Activated CD8-positive, alpha-beta memory T cell treated with anti-CD3 and anti-CD28 coated beads for 36 hours (primary cell): Measurements from ENCODE around the gene COQ4. TPM values are rescaled to one million over a fixed set of nuclear protein-coding genes. Genes with fewer than 3 reads are reported as not detected.

ENCODE experiments used
- CTCF ChIA-PET: fragments of 350-600 bp; sonication (Branson Sonifier 250); formaldehyde crosslinking; loops from one replicate; lab custom pipeline; 2021; ENCODE audit warnings: antibody characterized with exemption; lab: Charles Lee
- POLR2A ChIA-PET: fragments of 350-600 bp; sonication (Branson Sonifier 250); formaldehyde crosslinking; loops from one replicate; lab custom pipeline; 2021; ENCODE audit warnings: antibody characterized with exemption; lab: Charles Lee
- total RNA-seq, 2 experiments: library from RNA; stranded (reverse); gene quantifications; one replicate each; pipeline ENCODE4 v1.2.3, GENCODE V29; 2021

Gene COQ4
- total RNA-seq, 2 experiments from 2014 or later, result 47.5 to 52.3 TPM

DNA sequence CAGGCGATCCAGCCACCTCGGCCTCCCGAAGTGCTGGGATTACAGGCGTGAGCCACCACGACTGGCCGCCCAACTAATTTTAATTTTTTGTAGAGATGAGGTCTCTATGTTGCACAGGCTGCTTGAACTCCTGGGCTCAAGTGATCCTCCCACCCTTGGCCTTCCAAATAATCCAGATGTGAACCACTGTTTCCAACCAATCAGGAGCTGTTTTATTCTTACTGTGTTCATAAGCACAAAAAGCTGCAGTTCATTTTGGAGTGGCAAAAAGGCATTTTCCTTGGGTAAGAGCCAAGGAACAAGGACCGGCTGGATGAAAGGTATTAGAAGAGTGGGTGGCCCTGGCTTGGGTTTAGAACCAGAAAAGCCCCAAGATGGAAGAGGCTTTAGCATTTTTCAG, 12.5 kb downstream of the COQ4 start:
- POLR2A ChIA-PET, result no interaction called here

DNA sequence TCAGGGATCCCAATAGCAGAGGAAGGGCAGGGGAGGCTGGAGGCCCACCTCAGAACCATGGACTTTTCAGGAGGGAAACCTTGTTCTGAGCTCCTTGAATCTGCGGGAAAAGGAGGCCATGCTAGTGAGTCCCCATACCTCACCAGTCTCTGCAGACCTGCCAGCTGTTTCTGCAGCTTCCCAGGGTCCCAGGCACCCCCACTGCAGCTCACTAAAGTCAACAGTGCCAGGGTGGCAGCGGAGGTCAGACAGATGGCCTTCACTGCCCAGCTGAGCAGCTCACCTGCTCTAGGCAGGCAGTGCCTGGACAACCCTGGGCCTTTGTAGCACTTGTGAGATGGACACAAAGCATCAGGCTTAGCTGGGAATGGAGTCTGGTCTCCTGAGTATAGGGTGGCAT, 13.3 kb downstream of the COQ4 start:
- ChIA-PET POLR2A (no interaction called here), CTCF (interaction anchor here (0.6 kb wide), 1 partner anchor 11 kb away, joined by 3 read pairs; no protein-coding TSS in a partner anchor)

More for the DNA sequence above, 12.5 kb downstream of the COQ4 start:
- CTCF ChIA-PET, result no interaction called here

DNA sequence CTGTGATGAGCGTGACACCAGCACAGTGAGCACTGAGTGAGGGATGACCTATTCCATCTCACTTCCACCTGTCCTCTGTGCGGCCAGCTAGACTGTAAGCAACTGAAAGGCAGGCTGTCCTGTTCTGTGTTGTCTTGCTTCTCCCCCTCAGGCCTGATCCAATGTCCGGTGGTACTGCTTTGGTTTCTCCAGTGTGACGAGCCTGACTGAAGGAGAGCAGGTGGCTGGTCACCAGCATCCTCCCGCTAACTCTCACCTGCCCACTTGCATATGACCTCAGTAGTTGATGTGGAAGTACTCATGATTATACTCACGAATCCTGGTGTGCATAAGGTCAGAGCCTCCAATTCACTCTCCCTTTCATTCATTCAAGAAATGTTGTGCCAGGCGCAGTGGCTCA, 15.3 kb downstream of the COQ4 start:
- POLR2A ChIA-PET, result interaction anchor here (0.5 to 0.6 kb wide), 2 partner anchors 74 to 997 kb away, joined by 3 to 8 read pairs; no protein-coding TSS in a partner anchor
- CTCF ChIA-PET, result interaction anchor here (1.4 kb wide), 1 partner anchor 480 kb away, joined by 3 read pairs; the partner anchor contains the start of gene ENDOG

- CTCF ChIA-PET, result interaction anchor here (0.7 to 1.4 kb wide), 4 partner anchors 9 to 1304 kb away, joined by 3 to 4 read pairs (median 3); partner anchors contain the start of gene ENDOG
- POLR2A ChIA-PET, result interaction anchor here (0.6 kb wide), 1 partner anchor 231 kb away, joined by 5 read pairs; no protein-coding TSS in a partner anchor
Observed at GRCh38 chr9:128338852-128339614, 16.4 kb downstream of the COQ4 start.

DNA sequence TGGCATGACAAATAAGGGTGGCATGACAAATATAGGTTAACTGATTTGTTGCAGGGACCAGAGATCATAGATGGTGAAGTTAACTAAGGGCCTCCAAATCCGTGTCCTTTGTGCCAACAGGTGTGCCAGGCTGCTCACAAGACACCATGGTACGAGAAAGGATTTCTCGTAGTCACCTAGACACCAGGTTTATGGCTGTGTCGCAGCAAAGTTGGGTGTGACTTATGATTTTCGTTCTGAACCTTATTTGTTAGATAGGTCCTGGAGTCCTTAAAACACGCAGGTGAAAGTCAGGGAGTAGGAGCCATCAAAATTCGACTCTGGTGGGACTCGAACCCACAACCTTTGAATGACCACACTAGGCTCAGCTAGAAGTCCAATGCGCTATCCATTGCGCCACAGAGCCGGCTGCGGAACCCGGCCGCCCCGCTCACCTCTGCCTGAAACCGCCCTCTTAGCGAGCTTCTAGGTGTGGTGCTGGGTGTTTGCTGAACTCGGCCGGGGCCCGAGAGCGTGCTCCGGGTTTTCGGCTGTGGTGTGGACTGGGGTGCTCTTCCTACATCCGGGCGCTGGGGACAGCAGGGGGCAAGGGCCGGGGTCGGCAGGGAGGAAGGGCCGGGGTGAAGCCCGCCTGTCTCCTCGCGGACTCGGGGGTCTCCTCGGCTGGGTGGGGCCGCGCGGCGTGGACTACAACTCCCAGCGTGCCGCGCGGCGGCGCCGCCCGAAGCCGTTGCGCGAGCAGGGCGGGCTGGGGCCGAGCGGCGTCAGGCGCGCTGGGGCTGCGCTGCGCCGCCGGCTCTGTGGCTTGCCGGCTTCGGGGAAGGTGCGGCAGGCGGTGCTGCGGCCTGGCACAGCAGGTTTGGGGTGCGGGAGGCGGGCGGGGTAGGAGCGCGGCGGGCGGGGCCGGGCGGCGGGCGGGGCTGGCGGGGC, 17.4 kb downstream of the COQ4 start, which contains the start of gene SLC27A4:
SLC27A4 (plus strand) TSS at position 767 of the 930 bp plus-strand sequence. CDS start 2,606 bp downstream, outside the sequence.
- ChIA-PET POLR2A (interaction anchor here (0.7 kb wide), 1 partner anchor 146 kb away, joined by 3 read pairs; no protein-coding TSS in a partner anchor), CTCF (no interaction called here)

- ChIA-PET CTCF (interaction anchor here (0.6 to 1.5 kb wide), 21 partner anchors 9 to 628 kb away, joined by 3 to 17 read pairs (median 4); partner anchors contain the start of genes CIZ1, GLE1, ODF2 and TRUB2), POLR2A (interaction anchor here (0.7 to 1.1 kb wide), 2 partner anchors 19 to 80 kb away, joined by 3 read pairs; partner anchors contain the start of gene CERCAM)
Observed at GRCh38 chr9:128340691-128341434, 18.2 kb downstream of the COQ4 start.

- ChIA-PET CTCF (interaction anchor here (0.5 to 1.5 kb wide), 22 partner anchors 9 to 628 kb away, joined by 3 to 17 read pairs (median 4); partner anchors contain the start of genes CIZ1, GLE1, ODF2 and TRUB2), POLR2A (interaction anchor here (0.7 to 1.1 kb wide), 3 partner anchors 18 to 79 kb away, joined by 3 read pairs; partner anchors contain the start of genes CERCAM and URM1)
Observed at GRCh38 chr9:128341435-128341849, 18.8 kb downstream of the COQ4 start.

DNA sequence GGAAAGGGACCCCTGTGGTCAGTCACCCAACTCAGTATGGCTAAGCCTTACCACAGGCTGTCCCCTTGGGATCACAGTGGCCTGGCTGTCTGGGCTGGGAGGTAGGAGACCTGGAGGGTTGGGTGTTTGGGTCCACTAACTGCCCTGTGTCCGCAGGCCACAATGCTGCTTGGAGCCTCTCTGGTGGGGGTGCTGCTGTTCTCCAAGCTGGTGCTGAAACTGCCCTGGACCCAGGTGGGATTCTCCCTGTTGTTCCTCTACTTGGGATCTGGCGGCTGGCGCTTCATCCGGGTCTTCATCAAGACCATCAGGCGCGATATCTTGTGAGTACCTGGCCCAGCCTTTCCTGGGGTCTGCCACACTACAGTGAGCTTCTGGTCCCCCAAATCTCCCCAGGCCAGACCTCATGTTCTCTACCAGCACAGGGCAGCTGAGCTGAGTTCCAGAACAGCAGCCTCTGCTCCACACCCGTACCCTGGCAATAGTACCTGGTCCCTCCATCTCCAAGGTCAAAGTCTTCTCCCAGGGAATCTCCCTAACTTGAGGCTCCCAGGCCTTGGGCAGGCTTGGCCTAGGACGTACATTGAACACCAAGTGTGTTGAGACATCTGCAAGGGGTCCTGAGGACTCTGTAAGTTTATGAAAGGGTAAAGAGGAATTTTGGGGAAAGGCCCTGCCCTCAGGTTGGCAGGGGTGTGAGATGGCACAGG, 20.5 kb downstream of the COQ4 start:
- ChIA-PET POLR2A (no interaction called here), CTCF (interaction anchor here (1.8 kb wide), 1 partner anchor 19 kb away, joined by 3 read pairs; no protein-coding TSS in a partner anchor)

DNA sequence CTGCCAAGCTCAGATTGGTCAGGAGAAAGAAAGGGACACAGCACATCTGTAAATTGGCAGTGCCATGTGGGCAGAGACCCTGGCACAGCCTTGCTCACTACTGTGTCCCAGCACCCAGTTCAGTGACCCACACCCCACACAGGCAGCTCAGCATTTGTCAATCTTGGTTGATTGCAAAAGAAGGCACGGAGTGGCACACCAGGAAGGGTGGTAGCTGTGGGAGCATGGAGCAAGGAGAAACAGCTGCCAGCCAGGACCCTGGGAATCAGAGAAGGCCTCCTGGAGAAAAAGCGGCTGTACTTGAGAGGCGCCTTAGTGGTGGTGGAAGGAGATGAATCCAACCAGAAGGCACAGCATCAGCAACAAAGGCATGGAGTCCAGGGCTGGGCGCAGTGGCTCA, 21.2 kb downstream of the COQ4 start:
- ChIA-PET CTCF (interaction anchor here (1.8 kb wide), 1 partner anchor 18 kb away, joined by 3 read pairs; no protein-coding TSS in a partner anchor), POLR2A (no interaction called here)

DNA sequence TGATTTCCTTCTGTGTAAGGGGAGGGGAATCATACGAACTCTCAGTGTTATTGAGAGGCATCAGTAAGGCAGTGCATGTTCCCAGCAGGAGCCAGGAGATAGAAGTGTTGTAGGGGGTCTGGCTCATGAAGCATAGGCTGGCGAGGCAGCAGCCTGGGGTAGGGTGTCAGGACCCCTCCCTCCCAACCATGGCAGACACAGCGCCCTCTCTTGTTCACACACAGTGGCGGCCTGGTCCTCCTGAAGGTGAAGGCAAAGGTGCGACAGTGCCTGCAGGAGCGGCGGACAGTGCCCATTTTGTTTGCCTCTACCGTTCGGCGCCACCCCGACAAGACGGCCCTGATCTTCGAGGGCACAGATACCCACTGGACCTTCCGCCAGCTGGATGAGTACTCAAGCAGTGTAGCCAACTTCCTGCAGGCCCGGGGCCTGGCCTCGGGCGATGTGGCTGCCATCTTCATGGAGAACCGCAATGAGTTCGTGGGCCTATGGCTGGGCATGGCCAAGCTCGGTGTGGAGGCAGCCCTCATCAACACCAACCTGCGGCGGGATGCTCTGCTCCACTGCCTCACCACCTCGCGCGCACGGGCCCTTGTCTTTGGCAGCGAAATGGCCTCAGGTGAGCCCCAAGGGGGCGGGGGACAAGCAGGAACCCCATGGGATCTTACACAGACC, 22.4 kb downstream of the COQ4 start:
- CTCF ChIA-PET, result interaction anchor here (0.5 to 1.3 kb wide), 3 partner anchors 12 to 47 kb away, joined by 3 to 4 read pairs (median 4); partner anchors contain the start of gene URM1
- POLR2A ChIA-PET, result interaction anchor here (0.7 kb wide), 1 partner anchor 234 kb away, joined by 3 read pairs; no protein-coding TSS in a partner anchor

DNA sequence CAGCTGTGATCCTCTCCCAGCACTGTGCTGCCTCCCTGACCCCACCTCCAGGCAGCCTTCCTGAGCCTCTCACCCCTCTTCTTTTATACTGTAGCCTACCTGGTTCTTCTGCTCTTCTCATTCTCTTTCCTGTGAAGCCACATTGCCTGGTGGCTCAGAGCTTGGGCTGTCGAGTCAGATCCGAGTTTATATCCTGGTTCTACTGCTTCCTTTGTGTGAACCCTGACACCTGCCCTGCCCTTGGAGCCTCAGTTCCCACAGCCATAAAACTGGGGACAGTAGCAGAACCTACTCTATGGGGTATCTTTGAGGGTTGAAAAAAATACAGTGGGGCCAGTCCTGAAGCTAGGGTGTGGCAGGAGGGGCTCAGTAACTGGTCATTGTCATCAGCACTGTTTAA, 26.5 kb downstream of the COQ4 start:
- CTCF ChIA-PET, result interaction anchor here (2.1 to 2.6 kb wide), 2 partner anchors 8 to 13 kb away, joined by 6 to 7 read pairs; no protein-coding TSS in a partner anchor
- POLR2A ChIA-PET, result no interaction called here

GRCh38 chr9:128349772-128350171, 27.1 kb downstream of the COQ4 start:
- CTCF ChIA-PET, result interaction anchor here (2.1 to 2.6 kb wide), 2 partner anchors 8 to 13 kb away, joined by 6 to 7 read pairs; no protein-coding TSS in a partner anchor
- POLR2A ChIA-PET, result no interaction called here

GRCh38 chr9:128355451-128355850, 32.8 kb downstream of the COQ4 start:
- ChIA-PET POLR2A (no interaction called here), CTCF (no interaction called here)

DNA sequence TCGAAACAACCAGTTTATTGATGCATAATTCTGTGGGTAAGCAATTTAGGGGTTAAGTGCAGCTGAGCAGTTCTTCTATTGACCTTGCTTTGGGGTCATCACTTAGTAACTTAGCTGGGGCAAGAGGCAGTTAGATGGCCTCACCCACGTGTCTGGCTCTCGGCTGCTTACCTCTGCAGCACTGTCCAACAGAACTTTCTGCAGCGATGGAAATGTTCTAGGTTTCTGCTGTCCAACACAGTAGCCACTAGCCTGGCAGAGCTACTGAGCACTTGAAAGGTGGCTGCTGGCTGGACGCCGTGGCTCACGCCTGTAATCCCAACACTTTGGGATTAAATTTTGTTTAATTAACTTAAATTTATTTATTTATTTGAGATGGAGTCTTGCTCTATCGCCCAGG, 35.5 kb downstream of the COQ4 start:
- ChIA-PET POLR2A (no interaction called here), CTCF (interaction anchor here (1.1 to 1.6 kb wide), 2 partner anchors 11 to 103 kb away, joined by 3 read pairs; no protein-coding TSS in a partner anchor)

DNA sequence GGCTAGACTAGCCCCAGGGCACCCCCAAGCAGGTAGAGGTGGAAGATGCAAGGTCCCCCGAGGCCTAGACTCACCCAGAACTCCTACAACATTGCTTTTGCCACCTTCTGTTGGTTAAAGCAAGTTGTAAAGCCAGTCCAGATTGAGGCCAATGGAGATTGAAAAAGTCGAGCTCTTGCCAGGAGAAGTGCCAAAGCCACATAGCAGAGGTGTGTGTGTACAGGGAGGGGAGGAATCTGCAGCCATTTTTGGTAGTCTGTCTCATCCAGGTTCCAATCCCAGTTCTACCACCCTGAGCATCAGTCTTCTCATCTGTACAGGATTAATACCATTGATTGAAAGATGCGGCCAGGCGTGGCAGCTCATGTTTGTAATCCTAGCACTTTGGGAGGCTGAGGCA, 36.2 kb downstream of the COQ4 start:
- CTCF ChIA-PET, result interaction anchor here (0.6 kb wide), 1 partner anchor 78 kb away, joined by 3 read pairs; no protein-coding TSS in a partner anchor
- POLR2A ChIA-PET, result interaction anchor here (0.9 kb wide), 1 partner anchor 17 kb away, joined by 3 read pairs; no protein-coding TSS in a partner anchor

- ChIA-PET CTCF (interaction anchor here (1.3 to 2.5 kb wide), 4 partner anchors 11 to 65 kb away, joined by 3 to 24 read pairs (median 10); partner anchors contain the start of gene URM1), POLR2A (interaction anchor here (0.6 kb wide), 1 partner anchor 122 kb away, joined by 3 read pairs; no protein-coding TSS in a partner anchor)
Observed at GRCh38 chr9:128360826-128361225, 38.2 kb downstream of the COQ4 start.
